Ecto neural progenitor cell (in vitro differentiated cells): Measurements from ENCODE around the gene RHOG.
"Not testable (repeated sequence)": the region's sequence is repeated elsewhere in the genome, so short reads cannot be mapped to it uniquely, and the experiment has no call there.

Experiments used
- DNase-seq: peaks from one replicate; pipeline ENCODE4 v3.0.0-alpha.2; 2018; ENCODE audit warnings: low spot score

Gene RHOG

GRCh38 chr11:3840870-3841425 lies at the start of gene RHOG:
Gene RHOG (minus strand): TSS chr11:3840959. CDS start chr11:3828138, 12,821 bp downstream.
- DNase-seq: peak; percentile 85

- DNase-seq: no peak
Measured at GRCh38 chr11:3890014-3890413, 49.3 kb upstream of the RHOG start.

- DNase-seq: no peak
Measured at GRCh38 chr11:3888876-3889275, 48.1 kb upstream of the RHOG start.

- DNase-seq: no peak
Measured at GRCh38 chr11:3886985-3887384, 46.2 kb upstream of the RHOG start.

GRCh38 chr11:3885855-3886254 lies 45.1 kb upstream of the RHOG start:
- no peak for DNase-seq

GRCh38 chr11:3882655-3883054 lies 41.9 kb upstream of the RHOG start:
- DNase-seq: no peak

- DNase-seq: no peak
Measured at GRCh38 chr11:3880724-3881123, 40.0 kb upstream of the RHOG start.

GRCh38 chr11:3879967-3880542 lies 39.3 kb upstream of the RHOG start:
- DNase-seq: no peak

GRCh38 chr11:3879216-3879966 lies 38.6 kb upstream of the RHOG start:
- no peak for DNase-seq

- no peak for DNase-seq
Measured at GRCh38 chr11:3878258-3878584, 37.5 kb upstream of the RHOG start.

GRCh38 chr11:3877364-3878257 lies 36.9 kb upstream of the RHOG start:
- DNase-seq: no peak

GRCh38 chr11:3876613-3877012 lies 35.9 kb upstream of the RHOG start:
- DNase-seq: no peak

GRCh38 chr11:3873712-3874349 lies 33.1 kb upstream of the RHOG start:
- DNase-seq: no peak

- no peak for DNase-seq
Measured at GRCh38 chr11:3867209-3868091, 26.7 kb upstream of the RHOG start.

- DNase-seq: no peak
Measured at GRCh38 chr11:3866836-3867208, 26.1 kb upstream of the RHOG start.

GRCh38 chr11:3866206-3866605 lies 25.4 kb upstream of the RHOG start:
- no peak for DNase-seq

- DNase-seq: no peak
Measured at GRCh38 chr11:3865388-3866193, 24.8 kb upstream of the RHOG start.

- DNase-seq: no peak
Measured at GRCh38 chr11:3861683-3862082, 20.9 kb upstream of the RHOG start.

- not testable (repeated sequence) for DNase-seq
Measured at GRCh38 chr11:3860898-3861393, 20.2 kb upstream of the RHOG start.

- no peak for DNase-seq
Measured at GRCh38 chr11:3860375-3860774, 19.6 kb upstream of the RHOG start.
